KOPT-K1 (cell line): Measurements from ENCODE around the gene SPIC.
"Not testable (repeated sequence)": the region's sequence is repeated elsewhere in the genome, so short reads cannot be mapped to it uniquely, and the experiment has no call there.

Source experiments
- H3K27ac ChIP-seq: fragments of 200-600 bp; sonication (generic); 2 replicates; pipeline ENCODE4 v1.5.1; 2016; ENCODE audit warnings: antibody characterized with exemption, mild to moderate bottlenecking, low read depth, low read length; ENCODE audit not compliant: poor library complexity, severe bottlenecking
- H3K36me3 ChIP-seq: fragments of 200-600 bp; sonication (generic); 2 replicates; pipeline ENCODE4 v1.5.1; 2017; ENCODE audit warnings: antibody characterized with exemption, mild to moderate bottlenecking, low read length, moderate library complexity; ENCODE audit not compliant: insufficient read depth
- H3K9me3 ChIP-seq: fragments of 200-600 bp; sonication (generic); 2 replicates; pipeline ENCODE4 v1.5.1; 2017; ENCODE audit warnings: antibody characterized with exemption, low read length, mild to moderate bottlenecking; ENCODE audit not compliant: insufficient read depth, poor library complexity, severe bottlenecking

SPIC gene

GRCh38 chr12:101474711-101475386, at the start of gene SPIC:
Gene SPIC (plus strand): TSS chr12:101475336. CDS start chr12:101476905, 1,569 bp downstream.
- no peak within 1 kb of the TSS for H3K27ac ChIP-seq
- H3K9me3 ChIP-seq = no peaks in the 10 kb centered on the region
- H3K36me3 ChIP-seq = no peaks in the 10 kb centered on the region

- Histone ChIP-seq H3K27ac (no peak overlapping the region), H3K9me3 (no peaks in the 10 kb centered on the region), H3K36me3 (no peaks in the 10 kb centered on the region)
Observed at GRCh38 chr12:101430456-101430855, 44.7 kb upstream of the SPIC start.

GRCh38 chr12:101436136-101436535, 39.0 kb upstream of the SPIC start:
- H3K27ac ChIP-seq = no peak overlapping the region
- no peaks in the 10 kb centered on the region for H3K9me3 ChIP-seq
- H3K36me3 ChIP-seq = no peaks in the 10 kb centered on the region

- no peaks in the 10 kb centered on the region for H3K36me3 ChIP-seq
- no peak overlapping the region for H3K27ac ChIP-seq
Observed at GRCh38 chr12:101439236-101439635, 35.9 kb upstream of the SPIC start.

GRCh38 chr12:101441461-101442224, 33.5 kb upstream of the SPIC start:
- no peak overlapping the region for H3K27ac ChIP-seq
- no peaks in the 10 kb centered on the region for H3K9me3 ChIP-seq
- no peaks in the 10 kb centered on the region for H3K36me3 ChIP-seq

More at GRCh38 chr12:101439236-101439635, 35.9 kb upstream of the SPIC start:
- H3K9me3 ChIP-seq = no peaks in the 10 kb centered on the region

- Histone ChIP-seq H3K27ac (no peak overlapping the region), H3K36me3 (no peaks in the 10 kb centered on the region)
Observed at GRCh38 chr12:101455685-101456084, 19.5 kb upstream of the SPIC start.

GRCh38 chr12:101459642-101460346, 15.3 kb upstream of the SPIC start:
- Histone ChIP-seq H3K36me3 (no peaks in the 10 kb centered on the region), H3K27ac (no peak overlapping the region), H3K9me3 (peaks cover 12% of the 10 kb centered on the region)

More at GRCh38 chr12:101455685-101456084, 19.5 kb upstream of the SPIC start:
- H3K9me3 ChIP-seq = peaks cover 12% of the 10 kb centered on the region

- Histone ChIP-seq H3K9me3 (no peaks in the 10 kb centered on the region), H3K27ac (no peak overlapping the region), H3K36me3 (no peaks in the 10 kb centered on the region)
Observed at GRCh38 chr12:101468948-101469347, 6.2 kb upstream of the SPIC start.

GRCh38 chr12:101470939-101471338, 4.2 kb upstream of the SPIC start:
- Histone ChIP-seq H3K36me3 (no peaks in the 10 kb centered on the region), H3K27ac (no peak overlapping the region), H3K9me3 (no peaks in the 10 kb centered on the region)

- not testable (repeated sequence) for H3K9me3 ChIP-seq, H3K27ac ChIP-seq, H3K36me3 ChIP-seq
Observed at GRCh38 chr12:101471878-101472277, 3.3 kb upstream of the SPIC start.

GRCh38 chr12:101474248-101474647, 888 bp upstream of the SPIC start:
- Histone ChIP-seq H3K9me3 (no peaks in the 10 kb centered on the region), H3K36me3 (no peaks in the 10 kb centered on the region), H3K27ac (no peak overlapping the region)

GRCh38 chr12:101475751-101476305, 692 bp downstream of the SPIC start:
- H3K36me3 ChIP-seq = no peaks in the 10 kb centered on the region
- H3K9me3 ChIP-seq = no peaks in the 10 kb centered on the region
- H3K27ac ChIP-seq = no peak overlapping the region

GRCh38 chr12:101480849-101481248, 5.7 kb downstream of the SPIC start:
- Histone ChIP-seq H3K27ac (no peak overlapping the region), H3K36me3 (no peaks in the 10 kb centered on the region), H3K9me3 (no peaks in the 10 kb centered on the region)

- H3K27ac ChIP-seq = no peak overlapping the region
- H3K36me3 ChIP-seq = no peaks in the 10 kb centered on the region
- H3K9me3 ChIP-seq = no peaks in the 10 kb centered on the region
Observed at GRCh38 chr12:101485021-101485420, 9.9 kb downstream of the SPIC start.

- Histone ChIP-seq H3K27ac (no peak overlapping the region), H3K9me3 (no peaks in the 10 kb centered on the region), H3K36me3 (no peaks in the 10 kb centered on the region)
Observed at GRCh38 chr12:101488469-101488868, 13.3 kb downstream of the SPIC start.
